PC-9 (cell line): Measurements from ENCODE around the gene CAPN11.

Experiments used
- CTCF ChIP-seq: fragments of 200-600 bp; sonication (generic); conservative IDR thresholded peaks from 2 replicates; pipeline ENCODE4 v1.6.1; 2017; ENCODE audit warnings: mixed run types, antibody characterized with exemption, mild to moderate bottlenecking, moderate library complexity
- EZH2 ChIP-seq: fragments of 200-600 bp; sonication (generic); IDR thresholded peaks from 2 replicates; pipeline ENCODE4 v1.8.0; 2017; ENCODE audit warnings: antibody characterized with exemption, low read depth

GRCh38 chr6:44157152-44157521 is 1.5 kb upstream of the CAPN11 start:
- TF ChIP-seq CTCF (no peak), EZH2 (no peak)
